ENCODE results near the gene GRIP1. TPM values are rescaled to one million over a fixed set of nuclear protein-coding genes. Genes with fewer than 3 reads are reported as not detected.

Gene GRIP1
- total RNA-seq, 1 donor from 2014 or later: 9.1 TPM

DNA sequence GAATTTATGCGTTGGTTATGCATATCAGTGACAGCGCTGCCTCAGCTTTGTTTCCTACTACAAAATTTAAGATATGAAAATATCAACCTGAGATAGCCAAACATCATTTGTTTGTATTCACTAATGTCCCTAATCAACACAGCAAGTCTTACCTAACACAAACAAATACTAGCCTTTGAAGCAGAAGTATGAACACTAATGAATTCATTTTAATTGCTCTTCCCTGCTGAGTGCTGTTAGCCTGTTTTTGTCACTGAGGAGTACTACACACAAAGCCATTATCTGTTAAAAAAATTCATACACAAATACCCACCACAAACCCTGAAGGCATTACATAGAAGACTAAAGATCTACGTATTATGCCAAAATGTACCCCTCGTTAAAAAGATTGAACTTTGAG is 225.8 kb downstream of the GRIP1 start:
- H3K36me3 Mint-ChIP-seq (ENCODE audit: unreplicated experiment): no peaks in the 10 kb centered on the region
- H3K27ac Mint-ChIP-seq (ENCODE audit: unreplicated experiment): no peak overlapping the region
- TF ChIP-seq, protein P1, sequence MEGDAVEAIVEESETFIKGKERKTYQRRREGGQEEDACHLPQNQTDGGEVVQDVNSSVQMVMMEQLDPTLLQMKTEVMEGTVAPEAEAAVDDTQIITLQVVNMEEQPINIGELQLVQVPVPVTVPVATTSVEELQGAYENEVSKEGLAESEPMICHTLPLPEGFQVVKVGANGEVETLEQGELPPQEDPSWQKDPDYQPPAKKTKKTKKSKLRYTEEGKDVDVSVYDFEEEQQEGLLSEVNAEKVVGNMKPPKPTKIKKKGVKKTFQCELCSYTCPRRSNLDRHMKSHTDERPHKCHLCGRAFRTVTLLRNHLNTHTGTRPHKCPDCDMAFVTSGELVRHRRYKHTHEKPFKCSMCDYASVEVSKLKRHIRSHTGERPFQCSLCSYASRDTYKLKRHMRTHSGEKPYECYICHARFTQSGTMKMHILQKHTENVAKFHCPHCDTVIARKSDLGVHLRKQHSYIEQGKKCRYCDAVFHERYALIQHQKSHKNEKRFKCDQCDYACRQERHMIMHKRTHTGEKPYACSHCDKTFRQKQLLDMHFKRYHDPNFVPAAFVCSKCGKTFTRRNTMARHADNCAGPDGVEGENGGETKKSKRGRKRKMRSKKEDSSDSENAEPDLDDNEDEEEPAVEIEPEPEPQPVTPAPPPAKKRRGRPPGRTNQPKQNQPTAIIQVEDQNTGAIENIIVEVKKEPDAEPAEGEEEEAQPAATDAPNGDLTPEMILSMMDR (IDR thresholded peaks at IDR 0.05): no peak
- DNase-seq (ENCODE audit: extremely low spot score, unreplicated experiment): no peak
- no peaks in the 10 kb centered on the region for H3K4me1 Mint-ChIP-seq (ENCODE audit: unreplicated experiment)
- H3K9me3 Mint-ChIP-seq (ENCODE audit: unreplicated experiment): no peaks in the 10 kb centered on the region
- no peaks in the 10 kb centered on the region for H3K27me3 Mint-ChIP-seq (ENCODE audit: unreplicated experiment)
- H3K4me3 Mint-ChIP-seq (ENCODE audit: unreplicated experiment): no peak overlapping the region

DNA sequence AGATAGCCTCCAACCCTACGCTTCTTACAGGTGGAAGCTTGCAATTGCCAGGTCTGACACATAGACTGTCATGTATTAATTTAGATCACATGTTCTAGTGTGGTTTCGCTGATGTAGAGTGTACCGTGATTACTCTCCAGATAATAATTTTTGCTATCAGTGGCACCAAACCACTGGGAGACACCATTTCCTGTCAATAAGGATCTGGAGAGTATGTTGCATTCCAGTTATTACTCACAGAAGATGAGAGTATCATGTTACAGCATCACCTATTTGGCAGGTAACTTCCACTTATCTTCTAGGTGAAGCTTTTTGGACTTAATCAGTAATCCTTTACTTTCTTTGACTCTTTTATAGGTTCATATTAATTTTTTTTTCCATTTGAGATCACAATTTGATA is 229.3 kb downstream of the GRIP1 start:
- no peaks in the 10 kb centered on the region for H3K9me3 Mint-ChIP-seq (ENCODE audit: unreplicated experiment)

DNA sequence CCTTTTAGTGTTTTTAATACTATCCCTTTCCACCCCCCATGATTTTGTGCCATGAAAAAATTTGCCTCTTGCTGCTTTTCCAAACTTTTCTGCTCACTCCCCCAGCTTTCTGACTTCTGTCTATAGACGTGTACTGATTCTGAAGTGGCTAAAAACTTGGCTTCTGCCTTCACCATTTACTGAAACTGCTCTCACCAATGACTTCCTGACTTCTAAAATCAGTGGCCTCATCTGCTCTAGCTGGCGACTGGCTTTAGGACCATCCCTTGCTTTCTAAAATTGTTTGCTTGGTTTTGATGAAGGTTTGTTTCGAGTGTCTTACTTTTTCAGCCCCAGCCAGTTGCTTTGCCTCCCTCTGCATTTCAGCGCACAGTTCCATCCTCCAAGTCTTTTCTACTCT is 231.2 kb downstream of the GRIP1 start:
- H3K4me3 Mint-ChIP-seq (ENCODE audit: unreplicated experiment): no peak overlapping the region

More for the DNA sequence above, 229.3 kb downstream of the GRIP1 start:
- Mint-ChIP-seq H3K4me3 (ENCODE audit: unreplicated experiment) (no peak overlapping the region), H3K27ac (ENCODE audit: unreplicated experiment) (no peak overlapping the region), H3K4me1 (ENCODE audit: unreplicated experiment) (no peaks in the 10 kb centered on the region), H3K27me3 (ENCODE audit: unreplicated experiment) (no peaks in the 10 kb centered on the region), H3K36me3 (ENCODE audit: unreplicated experiment) (no peaks in the 10 kb centered on the region)
- no peak for DNase-seq (ENCODE audit: extremely low spot score, unreplicated experiment)
- TF ChIP-seq, protein P1 (IDR thresholded peaks at IDR 0.05): no peak

DNA sequence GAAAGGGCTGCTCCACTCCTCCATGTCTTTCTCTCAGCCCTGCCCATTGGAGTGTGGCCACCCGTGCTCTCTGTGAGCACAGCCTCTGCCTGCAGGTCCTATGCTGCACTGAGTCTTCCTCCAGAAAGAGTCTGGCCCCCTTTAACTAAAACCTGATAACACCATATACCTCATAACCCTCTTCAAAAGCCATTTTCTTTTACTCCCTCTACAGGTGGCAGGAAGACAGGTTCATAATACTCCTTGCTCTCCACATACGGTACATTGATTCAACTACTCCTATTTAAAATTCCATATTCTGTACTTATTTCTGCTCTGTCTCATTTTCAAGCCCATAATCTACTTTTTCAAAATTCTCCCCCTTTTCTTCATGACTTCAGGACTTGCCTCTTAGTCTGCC is 232.6 kb downstream of the GRIP1 start:
- Mint-ChIP-seq H3K9me3 (ENCODE audit: unreplicated experiment) (no peaks in the 10 kb centered on the region), H3K4me3 (ENCODE audit: unreplicated experiment) (no peak overlapping the region), H3K27ac (ENCODE audit: unreplicated experiment) (no peak overlapping the region), H3K27me3 (ENCODE audit: unreplicated experiment) (no peaks in the 10 kb centered on the region), H3K36me3 (ENCODE audit: unreplicated experiment) (no peaks in the 10 kb centered on the region), H3K4me1 (ENCODE audit: unreplicated experiment) (no peaks in the 10 kb centered on the region)
- DNase-seq (ENCODE audit: extremely low spot score, unreplicated experiment): no peak
- TF ChIP-seq, protein P1 (IDR thresholded peaks at IDR 0.05): no peak

More for the DNA sequence above, 231.2 kb downstream of the GRIP1 start:
- Mint-ChIP-seq H3K27me3 (ENCODE audit: unreplicated experiment) (no peaks in the 10 kb centered on the region), H3K36me3 (ENCODE audit: unreplicated experiment) (no peaks in the 10 kb centered on the region), H3K9me3 (ENCODE audit: unreplicated experiment) (no peaks in the 10 kb centered on the region), H3K27ac (ENCODE audit: unreplicated experiment) (no peak overlapping the region), H3K4me1 (ENCODE audit: unreplicated experiment) (no peaks in the 10 kb centered on the region)
- TF ChIP-seq, protein P1 (IDR thresholded peaks at IDR 0.05): no peak
- DNase-seq (ENCODE audit: extremely low spot score, unreplicated experiment): no peak

DNA sequence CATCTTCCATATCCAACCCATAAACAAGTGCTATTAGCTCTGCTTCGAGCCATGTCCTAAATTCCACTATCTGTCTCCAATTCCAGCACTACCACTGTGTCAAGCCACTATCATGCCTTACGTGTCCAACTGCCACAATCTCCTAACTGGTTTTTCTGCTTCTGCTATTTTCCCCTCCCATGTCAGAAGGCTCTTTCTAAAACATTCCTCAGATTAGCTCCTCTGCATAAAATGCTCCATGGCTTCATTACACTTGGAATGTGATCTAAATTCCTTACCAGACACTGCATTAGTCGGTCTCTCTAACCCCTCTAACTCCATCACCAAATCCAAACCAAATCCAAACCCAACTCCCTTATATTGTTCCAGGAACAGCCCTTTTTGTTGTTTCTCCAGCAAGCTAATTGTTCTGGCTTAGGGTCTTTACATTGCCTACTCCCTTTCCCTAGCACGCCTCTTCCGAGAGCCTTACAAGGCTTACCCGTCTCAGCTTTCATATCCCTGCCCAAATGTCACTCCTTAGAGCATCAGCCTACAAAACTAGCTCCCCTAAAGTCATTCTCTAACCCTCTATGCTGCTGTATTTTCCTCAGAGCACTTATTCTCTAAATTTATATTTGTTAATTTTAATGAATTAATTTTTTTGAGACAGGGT is 236.8 kb downstream of the GRIP1 start:
- Mint-ChIP-seq H3K36me3 (ENCODE audit: unreplicated experiment) (no peaks in the 10 kb centered on the region), H3K27me3 (ENCODE audit: unreplicated experiment) (no peaks in the 10 kb centered on the region), H3K9me3 (ENCODE audit: unreplicated experiment) (no peaks in the 10 kb centered on the region), H3K4me1 (ENCODE audit: unreplicated experiment) (no peaks in the 10 kb centered on the region), H3K27ac (ENCODE audit: unreplicated experiment) (no peak overlapping the region), H3K4me3 (ENCODE audit: unreplicated experiment) (no peak overlapping the region)
- no peak for DNase-seq (ENCODE audit: extremely low spot score, unreplicated experiment)
- TF ChIP-seq, protein P1 (IDR thresholded peaks at IDR 0.05): no peak
